ENCODE measurements around the gene SAP30.

GRCh38 chr4:173382349-173382748, 11.6 kb downstream of the SAP30 start:
- no peak for TF ChIP-seq CTCF (IDR thresholded peaks at IDR 0.05)
- no peak for TF ChIP-seq POLR2AphosphoS5 (IDR thresholded peaks at IDR 0.05)
- TF ChIP-seq POLR2A (IDR thresholded peaks at IDR 0.05): no peak
- no peak for TF ChIP-seq EP300 (IDR thresholded peaks at IDR 0.05)

All from gastroesophageal sphincter (tissue), 3 donors.